Ovary (tissue), 3 donors: ENCODE results near the gene ENPP6.

Source experiments
- CTCF ChIP-seq, 3 donors: fragments of 450-650 bp in 2 of 3; fragments of 200-600 bp in 1 of 3; IDR thresholded peaks; one replicate each; pipeline versions ENCODE4 v1.5.1 to v1.8.0; 2016 to 2022; ENCODE audit warnings: antibody characterized with exemption in 3 of 3, mild to moderate bottlenecking in 1 of 3
- POLR2A ChIP-seq: fragments of 450-650 bp; IDR thresholded peaks from one replicate; pipeline ENCODE4 v1.6.1; 2017; ENCODE audit warnings: antibody characterized with exemption, mild to moderate bottlenecking, moderate library complexity
- donor health status: DM: no; HTN: no; CAD: no.

- TF ChIP-seq CTCF (IDR thresholded peaks at IDR 0.05), result no peak
- no peak for TF ChIP-seq POLR2A
These were observed 17.4 kb downstream of the ENPP6 start for GRCh38 chr4:184200296-184200695.
